ENCODE data around the gene RASSF1.

DNA sequence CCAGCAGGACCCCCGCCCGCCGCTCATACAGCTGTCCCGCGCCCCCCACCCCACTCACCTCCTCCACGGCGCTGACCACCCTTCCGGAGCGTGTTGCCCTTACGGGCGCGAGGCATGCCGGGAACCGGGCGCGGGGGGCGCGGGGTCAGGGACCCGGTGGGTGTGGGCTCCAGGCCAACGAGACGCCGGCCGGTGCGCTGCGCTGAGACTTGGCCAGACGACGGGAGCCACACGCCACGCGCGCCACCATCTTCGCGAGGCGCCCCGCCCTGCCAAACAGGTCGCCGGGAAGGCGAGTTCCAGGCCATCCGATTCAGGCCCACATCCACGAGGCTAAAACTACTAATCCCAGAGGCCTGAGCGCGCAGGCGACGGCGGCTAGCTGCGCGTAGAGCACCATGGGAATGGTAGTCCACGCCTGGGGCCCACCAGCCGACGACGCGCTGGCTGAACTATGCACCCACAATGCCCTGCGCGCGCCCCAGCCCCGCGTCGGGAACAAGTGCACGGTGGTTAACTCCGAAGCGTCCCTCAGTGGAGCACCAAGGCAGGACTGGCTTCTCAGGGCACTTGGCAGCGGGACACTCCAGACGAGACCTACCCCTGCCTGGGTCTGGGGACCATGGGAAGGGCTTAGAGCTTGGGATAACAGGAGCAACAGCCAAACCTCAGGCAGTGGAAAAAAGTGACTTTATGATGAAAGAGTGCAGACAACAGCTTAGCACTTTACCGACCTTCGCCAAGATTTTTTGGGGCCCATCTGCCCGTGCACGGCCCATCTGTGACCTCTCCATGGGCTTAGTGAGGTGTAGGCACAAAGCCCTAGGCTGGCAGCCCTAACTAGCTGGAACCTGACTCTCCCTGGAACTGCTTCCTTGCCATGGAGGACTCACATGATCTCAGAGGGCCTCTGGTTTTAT is 48.2 kb downstream of the RASSF1 start, which contains the start of gene IFRD2:
- TF ChIP-seq KDM5A (IDR thresholded peaks at IDR 0.05; ENCODE audit: low read length) (peak; percentile 29; the same call in 1 of the 2 replicates), SP1 (IDR thresholded peaks at IDR 0.05; ENCODE audit: low read depth, low read length) (peak; percentile 70), ZNF274 (IDR thresholded peaks at IDR 0.05; ENCODE audit: borderline replicate concordance, extremely low read depth, low read length) (no peak), YY1 (IDR thresholded peaks at IDR 0.05; ENCODE audit: low read depth, low read length) (peak; percentile 81; the same call in 1 of the 2 replicates), JUN (IDR thresholded peaks at IDR 0.05; ENCODE audit: low read depth, low read length) (no peak), FOSL1 (IDR thresholded peaks at IDR 0.05; ENCODE audit: insufficient read depth, low read depth, low read length) (no peak), CREB1 (IDR thresholded peaks at IDR 0.05) (peak; percentile 96)
- TF ChIP-seq, protein P1, sequence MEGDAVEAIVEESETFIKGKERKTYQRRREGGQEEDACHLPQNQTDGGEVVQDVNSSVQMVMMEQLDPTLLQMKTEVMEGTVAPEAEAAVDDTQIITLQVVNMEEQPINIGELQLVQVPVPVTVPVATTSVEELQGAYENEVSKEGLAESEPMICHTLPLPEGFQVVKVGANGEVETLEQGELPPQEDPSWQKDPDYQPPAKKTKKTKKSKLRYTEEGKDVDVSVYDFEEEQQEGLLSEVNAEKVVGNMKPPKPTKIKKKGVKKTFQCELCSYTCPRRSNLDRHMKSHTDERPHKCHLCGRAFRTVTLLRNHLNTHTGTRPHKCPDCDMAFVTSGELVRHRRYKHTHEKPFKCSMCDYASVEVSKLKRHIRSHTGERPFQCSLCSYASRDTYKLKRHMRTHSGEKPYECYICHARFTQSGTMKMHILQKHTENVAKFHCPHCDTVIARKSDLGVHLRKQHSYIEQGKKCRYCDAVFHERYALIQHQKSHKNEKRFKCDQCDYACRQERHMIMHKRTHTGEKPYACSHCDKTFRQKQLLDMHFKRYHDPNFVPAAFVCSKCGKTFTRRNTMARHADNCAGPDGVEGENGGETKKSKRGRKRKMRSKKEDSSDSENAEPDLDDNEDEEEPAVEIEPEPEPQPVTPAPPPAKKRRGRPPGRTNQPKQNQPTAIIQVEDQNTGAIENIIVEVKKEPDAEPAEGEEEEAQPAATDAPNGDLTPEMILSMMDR (IDR thresholded peaks at IDR 0.05; ENCODE audit: control extremely low read depth in 1 of 3, insufficient read depth in 1 of 3, low read depth in 1 of 3, low read length in 3 of 3): peak in 1 of 3 experiments; percentile 1; a peak in 1 of 4 replicates
- TF ChIP-seq, protein P2, sequence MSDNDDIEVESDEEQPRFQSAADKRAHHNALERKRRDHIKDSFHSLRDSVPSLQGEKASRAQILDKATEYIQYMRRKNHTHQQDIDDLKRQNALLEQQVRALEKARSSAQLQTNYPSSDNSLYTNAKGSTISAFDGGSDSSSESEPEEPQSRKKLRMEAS (IDR thresholded peaks at IDR 0.05): peak; percentile 94

Data from H1 (cell line).